ENCODE results near the gene RTRAF. TPM values are rescaled to one million over a fixed set of nuclear protein-coding genes. Genes with fewer than 3 reads are reported as not detected.

The RTRAF gene
- total and polyA plus RNA-seq, 2 donors (not counting 1 experiment from before 2014, with no cell fraction given), result 34.7 to 91.1 TPM

DNA sequence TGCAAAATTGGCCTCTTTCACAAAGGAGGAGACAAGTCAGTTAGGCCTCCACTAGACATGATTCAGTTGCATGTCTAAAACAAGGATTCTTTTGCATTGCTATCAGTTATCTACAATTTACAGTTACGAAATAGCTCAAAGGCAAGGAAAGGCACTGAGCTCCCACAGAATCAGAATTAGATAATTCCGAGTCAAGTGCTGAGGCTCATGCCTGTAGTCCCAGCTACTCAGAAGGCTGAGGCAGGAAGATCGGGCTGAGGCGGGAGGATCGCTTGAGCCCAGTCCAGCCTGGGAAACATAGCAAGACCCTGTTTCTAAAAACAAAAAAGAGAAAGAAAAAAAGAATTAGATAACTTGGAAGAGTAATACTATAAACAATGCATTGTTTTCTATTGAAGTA is 12.3 kb upstream of the RTRAF start:
- Mint-ChIP-seq H3K9me3 (ENCODE audit: insufficient read depth) (no peaks in the 10 kb centered on the region), H3K27me3 (no peaks in the 10 kb centered on the region), H3K27ac (no peak overlapping the region), H3K4me3 (no peak overlapping the region), H3K4me1 (peaks cover 5% of the 10 kb centered on the region)
- intact Hi-C loops (cut with micrococcal nuclease), result loop anchor here (5.0 kb wide), 1 partner anchor 95 kb away; no protein-coding TSS in a partner anchor
- H3K36me3 ChIP-seq (replicated peaks in 1 of 2; ENCODE audit: control extremely low read depth in 1 of 2, control insufficient read depth in 1 of 2, extremely low read depth in 1 of 2, insufficient read depth in 2 of 2, low read length in 1 of 2), result no peaks in the 10 kb centered on the region
- H3K4me3 ChIP-seq (ENCODE audit: control extremely low read depth in 1 of 5, extremely low read depth in 1 of 5, insufficient read depth in 1 of 5, low read depth in 2 of 5, low read length in 4 of 5), result no peak overlapping the region
- H3K4me1 ChIP-seq (ENCODE audit: control insufficient read depth in 2 of 2, insufficient read depth in 2 of 2, low read length in 2 of 2), result peaks cover 5 to 6% of the 10 kb centered on the region in 2 donors
- TF ChIP-seq, protein P1, sequence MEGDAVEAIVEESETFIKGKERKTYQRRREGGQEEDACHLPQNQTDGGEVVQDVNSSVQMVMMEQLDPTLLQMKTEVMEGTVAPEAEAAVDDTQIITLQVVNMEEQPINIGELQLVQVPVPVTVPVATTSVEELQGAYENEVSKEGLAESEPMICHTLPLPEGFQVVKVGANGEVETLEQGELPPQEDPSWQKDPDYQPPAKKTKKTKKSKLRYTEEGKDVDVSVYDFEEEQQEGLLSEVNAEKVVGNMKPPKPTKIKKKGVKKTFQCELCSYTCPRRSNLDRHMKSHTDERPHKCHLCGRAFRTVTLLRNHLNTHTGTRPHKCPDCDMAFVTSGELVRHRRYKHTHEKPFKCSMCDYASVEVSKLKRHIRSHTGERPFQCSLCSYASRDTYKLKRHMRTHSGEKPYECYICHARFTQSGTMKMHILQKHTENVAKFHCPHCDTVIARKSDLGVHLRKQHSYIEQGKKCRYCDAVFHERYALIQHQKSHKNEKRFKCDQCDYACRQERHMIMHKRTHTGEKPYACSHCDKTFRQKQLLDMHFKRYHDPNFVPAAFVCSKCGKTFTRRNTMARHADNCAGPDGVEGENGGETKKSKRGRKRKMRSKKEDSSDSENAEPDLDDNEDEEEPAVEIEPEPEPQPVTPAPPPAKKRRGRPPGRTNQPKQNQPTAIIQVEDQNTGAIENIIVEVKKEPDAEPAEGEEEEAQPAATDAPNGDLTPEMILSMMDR (IDR thresholded peaks at IDR 0.05), result no peak
- no peak for TF ChIP-seq EZH2 (IDR thresholded peaks at IDR 0.05; ENCODE audit: borderline replicate concordance, insufficient read depth, low read depth, low read length, poor library complexity, severe bottlenecking)
- no peak overlapping the region for H2AFZ ChIP-seq (ENCODE audit: insufficient read depth, low read depth, low read length, poor library complexity, severe bottlenecking)
- ATAC-seq (ENCODE audit: low read depth) (no peak), DNase-seq (no peak)
- ChIA-PET POLR2A (no interaction called here), CTCF (interaction anchor here (1.0 to 6.4 kb wide), 10 partner anchors 8 to 693 kb away, joined by 3 to 79 read pairs (median 20); partner anchors contain the start of gene GNG2)
- no peak overlapping the region for H3K9ac ChIP-seq (ENCODE audit: low read length)
- no peak overlapping the region for H3K27ac ChIP-seq (ENCODE audit: low read length in 2 of 2)
- H3K27me3 ChIP-seq (replicated peaks in 1 of 4; ENCODE audit: control extremely low read depth in 1 of 4, control insufficient read depth in 3 of 4, insufficient read depth in 4 of 4, low read length in 3 of 4), result no peaks in the 10 kb centered on the region
- H4K20me1 ChIP-seq (ENCODE audit: control insufficient read depth, insufficient read depth, low read length, poor library complexity, severe bottlenecking), result no peaks in the 10 kb centered on the region
- no peaks in the 10 kb centered on the region for H3K9me3 ChIP-seq (ENCODE audit: control extremely low read depth in 1 of 3, control insufficient read depth in 2 of 3, insufficient read depth in 1 of 3, low read length in 2 of 3)
- H3K4me2 ChIP-seq (replicated peaks; ENCODE audit: low read depth, low read length, poor library complexity, severe bottlenecking), result no peak overlapping the region
- 100% methylated on average over 2 of the region's 5 CpGs for WGBS (ENCODE audit: insufficient coverage)
- H3K79me2 ChIP-seq (ENCODE audit: control insufficient read depth, insufficient read depth, low read length), result no peaks in the 10 kb centered on the region

DNA sequence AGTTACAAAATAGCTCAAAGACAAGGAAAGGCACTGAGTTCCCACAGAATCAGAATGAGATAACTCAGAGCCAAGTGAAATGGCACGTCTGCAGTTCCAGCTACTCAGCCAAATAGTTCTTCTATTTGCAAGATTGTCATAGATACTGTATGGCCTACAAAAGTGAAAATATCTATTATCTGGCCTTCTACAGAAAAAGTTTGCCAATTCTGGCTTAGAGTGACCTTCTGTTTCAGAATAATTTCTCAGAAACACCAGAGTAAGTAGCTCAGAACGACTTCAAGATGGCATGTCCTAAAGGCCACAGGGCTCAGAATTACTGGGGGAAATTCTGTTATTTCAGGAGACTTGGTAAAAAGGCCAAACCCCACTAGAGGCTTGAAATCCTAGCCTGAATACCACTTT is 10.7 kb upstream of the RTRAF start:
- no peaks in the 10 kb centered on the region for H3K36me3 ChIP-seq (replicated peaks in 1 of 2; ENCODE audit: control extremely low read depth in 1 of 2, control insufficient read depth in 1 of 2, extremely low read depth in 1 of 2, insufficient read depth in 2 of 2, low read length in 1 of 2)
- intact Hi-C loops (cut with micrococcal nuclease), result loop anchor here (1.0 to 5.0 kb wide), 5 partner anchors 96 to 695 kb away; no protein-coding TSS in a partner anchor
- no peaks in the 10 kb centered on the region for H3K27me3 ChIP-seq (replicated peaks in 1 of 4; ENCODE audit: control extremely low read depth in 1 of 4, control insufficient read depth in 3 of 4, insufficient read depth in 4 of 4, low read length in 3 of 4)
- no peaks in the 10 kb centered on the region for H3K79me2 ChIP-seq (ENCODE audit: control insufficient read depth, insufficient read depth, low read length)
- H3K27ac Mint-ChIP-seq, result no peak overlapping the region
- ATAC-seq (ENCODE audit: low read depth) (no peak), DNase-seq (no peak)
- peak overlapping the region; percentile 20 for H2AFZ ChIP-seq (ENCODE audit: insufficient read depth, low read depth, low read length, poor library complexity, severe bottlenecking)
- no peaks in the 10 kb centered on the region for H3K9me3 ChIP-seq (ENCODE audit: control extremely low read depth in 1 of 3, control insufficient read depth in 2 of 3, insufficient read depth in 1 of 3, low read length in 2 of 3)
- ChIA-PET POLR2A (no interaction called here), CTCF (interaction anchor here (0.7 to 6.4 kb wide), 33 partner anchors 9 to 819 kb away, joined by 3 to 79 read pairs (median 5); partner anchors contain the start of gene GNG2)
- H3K4me1 ChIP-seq (ENCODE audit: control insufficient read depth in 2 of 2, insufficient read depth in 2 of 2, low read length in 2 of 2), result peaks cover 5 to 6% of the 10 kb centered on the region in 2 donors
- 60% methylated on average over 1 of the region's 2 CpGs for whole genome bisulfite sequencing (ENCODE audit: insufficient coverage)
- no peak overlapping the region for H3K27ac ChIP-seq (ENCODE audit: low read length in 2 of 2)
- H3K4me1 Mint-ChIP-seq, result peaks cover 5% of the 10 kb centered on the region
- TF ChIP-seq EZH2 (IDR thresholded peaks at IDR 0.05; ENCODE audit: borderline replicate concordance, insufficient read depth, low read depth, low read length, poor library complexity, severe bottlenecking), result no peak
- TF ChIP-seq, protein P1 (IDR thresholded peaks at IDR 0.05), result no peak
- peak overlapping the region; percentile 21 for H3K4me2 ChIP-seq (replicated peaks; ENCODE audit: low read depth, low read length, poor library complexity, severe bottlenecking)
- H3K27me3 Mint-ChIP-seq, result no peaks in the 10 kb centered on the region
- no peaks in the 10 kb centered on the region for H4K20me1 ChIP-seq (ENCODE audit: control insufficient read depth, insufficient read depth, low read length, poor library complexity, severe bottlenecking)
- H3K9me3 Mint-ChIP-seq (ENCODE audit: insufficient read depth), result no peaks in the 10 kb centered on the region
- H3K9ac ChIP-seq (ENCODE audit: low read length), result no peak overlapping the region
- no peak overlapping the region for H3K4me3 Mint-ChIP-seq
- no peak overlapping the region for H3K4me3 ChIP-seq (ENCODE audit: control extremely low read depth in 1 of 5, extremely low read depth in 1 of 5, insufficient read depth in 1 of 5, low read depth in 2 of 5, low read length in 4 of 5)
